Osteocyte (in vitro differentiated cells): ENCODE data around the gene USP6. TPM values are rescaled to one million over a fixed set of nuclear protein-coding genes. Genes with fewer than 3 reads are reported as not detected.
"Not testable (repeated sequence)": the region's sequence is repeated elsewhere in the genome, so short reads cannot be mapped to it uniquely, and the experiment has no call there.

Source experiments
- DNase-seq: peaks from one replicate; pipeline ENCODE4 v3.0.0; 2021; ENCODE audit warnings: mixed read lengths; ENCODE audit not compliant: unreplicated experiment; ENCODE audit errors: extremely low spot score
- H3K27ac Mint-ChIP-seq: one replicate; pipeline ENCODE4 v1.8.0; 2021; ENCODE audit warnings: mild to moderate bottlenecking, mixed read lengths; ENCODE audit not compliant: unreplicated experiment
- H3K27me3 Mint-ChIP-seq: one replicate; pipeline ENCODE4 v1.8.0; 2021; ENCODE audit warnings: mixed read lengths; ENCODE audit not compliant: unreplicated experiment
- H3K36me3 Mint-ChIP-seq: one replicate; pipeline ENCODE4 v1.8.0; 2021; ENCODE audit warnings: mixed read lengths; ENCODE audit not compliant: unreplicated experiment
- H3K4me1 Mint-ChIP-seq: one replicate; pipeline ENCODE4 v1.8.0; 2021; ENCODE audit warnings: mixed read lengths; ENCODE audit not compliant: unreplicated experiment
- H3K4me3 Mint-ChIP-seq: one replicate; pipeline ENCODE4 v1.8.0; 2021; ENCODE audit warnings: mild to moderate bottlenecking, moderate library complexity, mixed read lengths; ENCODE audit not compliant: unreplicated experiment
- H3K9me3 Mint-ChIP-seq: one replicate; pipeline ENCODE4 v1.8.0; 2021; ENCODE audit warnings: mixed read lengths; ENCODE audit not compliant: unreplicated experiment
- CTCF ChIP-seq: fragments of 200-600 bp; sonication (generic); IDR thresholded peaks from 2 replicates; pipeline ENCODE4 v1.5.0; 2021; ENCODE audit warnings: antibody characterized with exemption, mild to moderate bottlenecking, moderate library complexity
- long read RNA-seq: library from polyadenylated mRNA; unstranded; transcript quantifications from one replicate; pipeline ENCODE4 v2.0.0, GENCODE V29; 2021
- total RNA-seq: library from RNA; stranded (reverse); gene quantifications from 2 replicates; pipeline ENCODE4 v1.2.1, GENCODE V29; 2021

The USP6 gene
- total RNA-seq: 0.13 and 0.16 TPM in 2 replicates
- long read RNA-seq: 0 reads

GRCh38 chr17:5115673-5116651 is at the start of gene USP6:
Gene USP6 (plus strand): TSS chr17:5116032. CDS start chr17:5130368, 14,336 bp downstream.
- Mint-ChIP-seq H3K36me3 (peaks cover 5% of the 10 kb centered on the region), H3K27me3 (peaks cover 2% of the 10 kb centered on the region), H3K4me1 (peaks cover 11% of the 10 kb centered on the region), H3K27ac (no peak within 1 kb of the TSS), H3K4me3 (no peak within 1 kb of the TSS), H3K9me3 (no peaks in the 10 kb centered on the region)
- no peak for TF ChIP-seq CTCF
- no peak for DNase-seq

GRCh38 chr17:5068236-5068635 is 47.6 kb upstream of the USP6 start:
- no peak overlapping the region for H3K27ac Mint-ChIP-seq
- H3K36me3 Mint-ChIP-seq: no peaks in the 10 kb centered on the region
- no peak for TF ChIP-seq CTCF
- no peak for DNase-seq
- peaks cover 5% of the 10 kb centered on the region for H3K4me1 Mint-ChIP-seq
- no peak overlapping the region for H3K4me3 Mint-ChIP-seq
- no peaks in the 10 kb centered on the region for H3K9me3 Mint-ChIP-seq
- peaks cover 17% of the 10 kb centered on the region for H3K27me3 Mint-ChIP-seq

- Mint-ChIP-seq H3K27me3 (peaks cover 21% of the 10 kb centered on the region), H3K9me3 (no peaks in the 10 kb centered on the region), H3K4me3 (no peak overlapping the region), H3K4me1 (peaks cover 5% of the 10 kb centered on the region), H3K27ac (no peak overlapping the region), H3K36me3 (no peaks in the 10 kb centered on the region)
- no peak for TF ChIP-seq CTCF
- DNase-seq: no peak
Observed at GRCh38 chr17:5069724-5070123, 46.1 kb upstream of the USP6 start.

GRCh38 chr17:5075472-5075871 is 40.4 kb upstream of the USP6 start:
- H3K27ac Mint-ChIP-seq, H3K4me1 Mint-ChIP-seq, H3K4me3 Mint-ChIP-seq, DNase-seq, H3K36me3 Mint-ChIP-seq, H3K9me3 Mint-ChIP-seq: not testable (repeated sequence)
- peaks cover 14% of the 10 kb centered on the region for H3K27me3 Mint-ChIP-seq

GRCh38 chr17:5077275-5077674 is 38.6 kb upstream of the USP6 start:
- DNase-seq, H3K9me3 Mint-ChIP-seq, H3K4me3 Mint-ChIP-seq, H3K36me3 Mint-ChIP-seq, H3K27ac Mint-ChIP-seq, H3K4me1 Mint-ChIP-seq, H3K27me3 Mint-ChIP-seq: not testable (repeated sequence)

GRCh38 chr17:5077781-5078105 is 38.1 kb upstream of the USP6 start:
- no peaks in the 10 kb centered on the region for H3K36me3 Mint-ChIP-seq
- H3K4me1 Mint-ChIP-seq: no peaks in the 10 kb centered on the region
- no peak for TF ChIP-seq CTCF
- peaks cover 5% of the 10 kb centered on the region for H3K27me3 Mint-ChIP-seq
- peak overlapping the region; percentile 64 for H3K4me3 Mint-ChIP-seq
- peaks cover 6% of the 10 kb centered on the region for H3K9me3 Mint-ChIP-seq
- H3K27ac Mint-ChIP-seq: no peak overlapping the region
- DNase-seq: no peak
